Testis (tissue), 2 donors: ENCODE results near the gene EIF4G3.

Experiments used
- POLR2A ChIP-seq: fragments of 450-650 bp; IDR thresholded peaks from one replicate; pipeline ENCODE4 v1.6.1; 2017; ENCODE audit warnings: antibody characterized with exemption, mild to moderate bottlenecking, moderate library complexity
- TF ChIP-seq, protein P1 (sequence below), 3 experiments: fragments of 450-650 bp in 2 of 3; fragments of 200-600 bp in 1 of 3; sonication (generic) in 1 of 3; IDR thresholded peaks; one replicate each; pipeline ENCODE4 v1.5.1; 2016 to 2019; ENCODE audit warnings: antibody characterized with exemption in 3 of 3, mild to moderate bottlenecking in 2 of 3, moderate library complexity in 1 of 3

DNA sequence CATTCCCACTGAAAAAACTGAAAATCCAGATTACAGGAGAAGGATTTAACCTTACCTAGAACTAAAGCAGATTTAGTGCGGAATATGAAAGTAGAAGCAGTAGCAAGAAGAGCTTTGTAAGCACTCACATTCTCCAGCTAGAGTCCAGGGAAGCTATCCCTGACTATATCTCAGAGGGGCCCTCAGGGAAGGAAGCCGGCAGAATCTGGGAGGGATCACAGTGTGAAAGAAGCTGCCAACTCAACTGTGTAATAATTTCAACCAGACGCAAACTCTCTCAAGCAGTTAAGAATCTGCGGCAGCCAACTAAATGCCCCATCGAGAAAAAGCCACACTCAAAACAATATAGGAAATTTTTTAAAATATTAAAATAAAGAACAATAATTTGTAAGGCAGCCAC is 163.8 kb downstream of the EIF4G3 start:
- TF ChIP-seq, protein P1, sequence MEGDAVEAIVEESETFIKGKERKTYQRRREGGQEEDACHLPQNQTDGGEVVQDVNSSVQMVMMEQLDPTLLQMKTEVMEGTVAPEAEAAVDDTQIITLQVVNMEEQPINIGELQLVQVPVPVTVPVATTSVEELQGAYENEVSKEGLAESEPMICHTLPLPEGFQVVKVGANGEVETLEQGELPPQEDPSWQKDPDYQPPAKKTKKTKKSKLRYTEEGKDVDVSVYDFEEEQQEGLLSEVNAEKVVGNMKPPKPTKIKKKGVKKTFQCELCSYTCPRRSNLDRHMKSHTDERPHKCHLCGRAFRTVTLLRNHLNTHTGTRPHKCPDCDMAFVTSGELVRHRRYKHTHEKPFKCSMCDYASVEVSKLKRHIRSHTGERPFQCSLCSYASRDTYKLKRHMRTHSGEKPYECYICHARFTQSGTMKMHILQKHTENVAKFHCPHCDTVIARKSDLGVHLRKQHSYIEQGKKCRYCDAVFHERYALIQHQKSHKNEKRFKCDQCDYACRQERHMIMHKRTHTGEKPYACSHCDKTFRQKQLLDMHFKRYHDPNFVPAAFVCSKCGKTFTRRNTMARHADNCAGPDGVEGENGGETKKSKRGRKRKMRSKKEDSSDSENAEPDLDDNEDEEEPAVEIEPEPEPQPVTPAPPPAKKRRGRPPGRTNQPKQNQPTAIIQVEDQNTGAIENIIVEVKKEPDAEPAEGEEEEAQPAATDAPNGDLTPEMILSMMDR (IDR thresholded peaks at IDR 0.05): no peak
- no peak for TF ChIP-seq POLR2A
